ENCODE measurements around the gene GALNT10.

DNA sequence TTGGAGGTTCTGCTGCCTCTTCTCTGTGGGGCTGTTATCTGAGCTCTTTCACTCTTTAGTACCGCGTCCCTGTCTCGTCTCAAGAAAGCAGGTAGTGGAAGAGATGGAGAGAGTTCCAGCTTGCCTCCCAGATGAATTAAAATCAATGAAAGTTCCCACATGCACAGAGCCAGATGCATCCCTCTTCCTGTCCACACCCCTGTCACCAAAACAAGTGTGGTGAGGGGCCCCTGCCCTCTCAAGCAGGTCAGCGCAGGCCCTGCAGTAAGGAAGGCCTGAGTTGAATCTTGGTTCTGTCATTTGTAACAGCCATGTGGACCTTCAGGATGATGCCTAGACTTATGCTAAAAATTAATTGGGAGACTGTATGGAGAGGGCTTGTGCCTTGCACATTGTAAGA is 26.9 kb downstream of the GALNT10 start:
- TF ChIP-seq CTCF (IDR thresholded peaks at IDR 0.05) (no peak), POLR2A (IDR thresholded peaks at IDR 0.05) (no peak)

Measured in uterus (tissue), 2 donors.